ENCODE results near the gene NOTCH2.
A peak's percentile ranks its signal among the peaks of the same experiment; 100 is the strongest.

NOTCH2 gene

DNA sequence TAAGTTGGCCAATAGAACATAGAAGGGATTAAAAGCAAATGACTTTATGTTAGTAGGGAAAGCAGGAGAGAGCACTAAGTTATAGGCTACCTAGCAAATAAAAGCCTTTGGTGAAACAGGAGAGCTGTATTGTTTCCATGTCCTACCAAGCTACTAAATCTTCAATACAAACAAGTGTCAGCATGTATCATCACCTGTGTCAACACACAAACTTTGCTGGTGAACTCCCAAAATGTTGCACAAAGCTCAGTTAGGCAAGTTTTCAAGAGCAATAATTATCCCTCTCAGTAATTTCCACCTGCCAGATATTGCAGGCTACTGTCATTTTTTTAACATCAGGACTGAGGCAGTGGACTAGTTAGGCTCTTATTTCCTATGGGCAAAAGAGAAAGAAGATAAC lies 95.4 kb downstream of the NOTCH2 start:
- TF ChIP-seq, protein P1, sequence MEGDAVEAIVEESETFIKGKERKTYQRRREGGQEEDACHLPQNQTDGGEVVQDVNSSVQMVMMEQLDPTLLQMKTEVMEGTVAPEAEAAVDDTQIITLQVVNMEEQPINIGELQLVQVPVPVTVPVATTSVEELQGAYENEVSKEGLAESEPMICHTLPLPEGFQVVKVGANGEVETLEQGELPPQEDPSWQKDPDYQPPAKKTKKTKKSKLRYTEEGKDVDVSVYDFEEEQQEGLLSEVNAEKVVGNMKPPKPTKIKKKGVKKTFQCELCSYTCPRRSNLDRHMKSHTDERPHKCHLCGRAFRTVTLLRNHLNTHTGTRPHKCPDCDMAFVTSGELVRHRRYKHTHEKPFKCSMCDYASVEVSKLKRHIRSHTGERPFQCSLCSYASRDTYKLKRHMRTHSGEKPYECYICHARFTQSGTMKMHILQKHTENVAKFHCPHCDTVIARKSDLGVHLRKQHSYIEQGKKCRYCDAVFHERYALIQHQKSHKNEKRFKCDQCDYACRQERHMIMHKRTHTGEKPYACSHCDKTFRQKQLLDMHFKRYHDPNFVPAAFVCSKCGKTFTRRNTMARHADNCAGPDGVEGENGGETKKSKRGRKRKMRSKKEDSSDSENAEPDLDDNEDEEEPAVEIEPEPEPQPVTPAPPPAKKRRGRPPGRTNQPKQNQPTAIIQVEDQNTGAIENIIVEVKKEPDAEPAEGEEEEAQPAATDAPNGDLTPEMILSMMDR (conservative IDR thresholded peaks at IDR 0.05): no peak
- no peak for TF ChIP-seq ZFX (IDR thresholded peaks at IDR 0.05)
- no peak overlapping the region for H3K27ac ChIP-seq

DNA sequence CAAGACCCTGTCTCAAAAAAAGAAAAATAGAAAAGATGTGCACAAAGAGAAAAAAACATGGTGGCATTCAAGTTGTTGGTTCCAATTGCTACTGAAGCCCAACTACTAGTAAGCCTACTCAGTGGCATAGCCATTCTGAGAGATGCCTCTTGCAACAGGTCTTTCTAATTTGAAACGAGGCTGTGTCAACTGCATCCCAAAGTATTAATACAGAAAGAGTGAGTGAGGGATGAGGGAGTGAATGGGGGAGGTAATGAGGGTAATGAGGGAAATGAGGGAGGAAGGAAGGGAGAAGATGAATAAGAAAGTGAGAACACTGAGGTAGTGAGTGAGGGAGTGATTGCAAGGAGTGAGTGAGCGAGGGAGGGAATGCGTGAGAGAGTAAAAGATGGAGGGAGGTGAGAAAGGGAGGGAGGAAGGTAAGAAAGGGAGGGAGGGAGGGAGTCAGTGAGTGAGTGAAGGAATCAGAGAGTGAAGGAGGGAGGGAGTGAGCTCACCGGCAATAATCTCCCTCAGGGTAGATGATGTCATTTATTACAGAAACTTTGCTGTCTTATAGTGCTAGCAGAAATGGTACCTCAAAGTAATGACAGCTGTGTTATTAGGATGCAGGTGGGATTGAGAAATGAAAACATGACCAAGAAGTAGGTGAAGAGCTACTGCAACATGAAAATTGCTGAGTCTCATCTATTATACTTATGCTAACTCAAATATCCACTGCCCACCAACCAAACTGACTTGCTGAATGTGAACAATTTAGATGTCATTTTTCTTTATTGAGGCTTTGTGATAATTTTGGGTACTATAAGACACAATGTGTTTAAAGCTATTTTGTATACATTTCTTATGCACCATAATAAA lies 97.5 kb downstream of the NOTCH2 start:
- TF ChIP-seq, protein P1 (conservative IDR thresholded peaks at IDR 0.05): no peak
- no peak for TF ChIP-seq ZFX (IDR thresholded peaks at IDR 0.05)
- no peak overlapping the region for H3K27ac ChIP-seq

DNA sequence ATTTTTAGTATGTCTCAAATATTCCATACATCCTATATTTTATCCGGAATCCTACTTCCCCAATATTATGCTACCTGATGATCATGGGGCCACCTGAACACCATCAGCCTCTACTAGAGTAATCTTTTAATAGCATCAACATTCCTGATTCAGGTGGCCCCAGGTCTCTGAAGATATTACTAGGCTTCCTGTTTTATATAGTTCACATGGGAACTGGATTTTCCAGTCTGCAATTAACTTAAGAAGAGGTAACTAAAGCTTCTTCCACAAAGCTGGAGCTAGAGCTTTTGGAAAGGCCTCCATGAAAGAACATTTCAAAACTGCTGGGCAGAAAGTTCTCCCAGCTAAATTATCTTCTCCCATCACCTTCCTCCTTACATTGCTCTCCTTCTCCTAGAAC lies 100.9 kb downstream of the NOTCH2 start:
- no peak overlapping the region for H3K27ac ChIP-seq
- TF ChIP-seq, protein P1 (conservative IDR thresholded peaks at IDR 0.05): no peak
- TF ChIP-seq ZFX (IDR thresholded peaks at IDR 0.05): no peak

DNA sequence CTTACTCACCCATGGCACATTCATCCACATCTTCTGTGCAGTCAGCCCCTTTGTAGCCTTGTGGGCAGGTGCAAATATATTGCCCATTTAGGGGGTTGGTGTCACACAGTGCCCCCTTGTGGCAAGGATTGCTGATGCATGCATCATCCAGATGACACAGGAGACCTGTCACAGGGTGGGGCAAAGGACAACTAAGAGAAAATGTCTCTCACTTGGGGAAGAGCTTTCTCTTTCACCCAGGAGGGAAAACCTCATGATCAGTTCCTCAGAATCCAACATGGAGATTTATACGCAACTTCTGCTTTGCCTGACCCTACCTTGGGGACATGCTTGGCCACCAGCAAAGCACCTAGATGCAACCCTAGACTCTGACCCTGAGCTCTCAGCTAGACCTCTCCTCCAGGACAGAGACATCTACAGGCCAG lies 101.4 kb downstream of the NOTCH2 start:
- TF ChIP-seq ZFX (IDR thresholded peaks at IDR 0.05): no peak
- TF ChIP-seq, protein P1 (conservative IDR thresholded peaks at IDR 0.05): peak; percentile 91

DNA sequence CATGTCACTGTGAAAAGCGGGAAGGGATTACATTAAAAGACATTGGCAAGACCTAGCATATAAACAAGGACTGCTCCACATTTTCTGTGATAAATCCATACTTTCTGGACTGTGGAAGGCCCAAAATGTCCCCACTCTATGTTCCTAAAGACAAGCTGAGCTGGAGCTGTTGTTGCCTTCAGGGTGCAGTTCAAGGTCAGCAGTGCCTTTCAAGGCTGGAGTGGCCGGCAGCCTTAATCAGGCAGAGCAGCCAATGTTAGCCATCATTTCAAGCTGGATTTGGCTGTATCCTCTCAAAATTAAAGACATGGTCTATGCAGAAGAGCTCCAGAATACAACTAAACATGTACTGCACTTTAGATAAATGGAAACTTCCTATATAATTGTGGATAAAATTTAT lies 102.8 kb downstream of the NOTCH2 start:
- TF ChIP-seq ZFX (IDR thresholded peaks at IDR 0.05): no peak
- TF ChIP-seq, protein P1 (conservative IDR thresholded peaks at IDR 0.05): no peak
- no peak overlapping the region for H3K27ac ChIP-seq

More for the DNA sequence above, 101.4 kb downstream of the NOTCH2 start:
- H3K27ac ChIP-seq: no peak overlapping the region

DNA sequence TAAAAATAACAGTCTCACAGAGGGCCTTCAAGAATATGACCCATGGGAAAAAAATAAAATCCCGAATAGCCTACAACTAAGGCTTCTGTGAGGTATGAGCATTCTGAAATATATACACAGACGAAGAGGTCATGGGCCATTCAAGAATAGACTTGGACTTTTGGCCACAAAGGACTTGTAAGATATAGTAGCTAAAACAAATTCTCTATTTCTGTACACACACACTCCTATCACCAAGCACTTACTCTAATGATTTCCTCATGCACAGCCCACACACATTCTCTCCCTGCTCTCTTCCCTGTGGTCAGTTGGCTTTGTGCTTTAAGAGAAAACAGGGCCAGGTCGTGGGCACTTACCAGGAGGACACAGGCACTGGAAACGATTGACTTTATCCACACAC lies 103.4 kb downstream of the NOTCH2 start:
- no peak overlapping the region for H3K27ac ChIP-seq
- TF ChIP-seq, protein P1 (conservative IDR thresholded peaks at IDR 0.05): no peak
- TF ChIP-seq ZFX (IDR thresholded peaks at IDR 0.05): no peak

DNA sequence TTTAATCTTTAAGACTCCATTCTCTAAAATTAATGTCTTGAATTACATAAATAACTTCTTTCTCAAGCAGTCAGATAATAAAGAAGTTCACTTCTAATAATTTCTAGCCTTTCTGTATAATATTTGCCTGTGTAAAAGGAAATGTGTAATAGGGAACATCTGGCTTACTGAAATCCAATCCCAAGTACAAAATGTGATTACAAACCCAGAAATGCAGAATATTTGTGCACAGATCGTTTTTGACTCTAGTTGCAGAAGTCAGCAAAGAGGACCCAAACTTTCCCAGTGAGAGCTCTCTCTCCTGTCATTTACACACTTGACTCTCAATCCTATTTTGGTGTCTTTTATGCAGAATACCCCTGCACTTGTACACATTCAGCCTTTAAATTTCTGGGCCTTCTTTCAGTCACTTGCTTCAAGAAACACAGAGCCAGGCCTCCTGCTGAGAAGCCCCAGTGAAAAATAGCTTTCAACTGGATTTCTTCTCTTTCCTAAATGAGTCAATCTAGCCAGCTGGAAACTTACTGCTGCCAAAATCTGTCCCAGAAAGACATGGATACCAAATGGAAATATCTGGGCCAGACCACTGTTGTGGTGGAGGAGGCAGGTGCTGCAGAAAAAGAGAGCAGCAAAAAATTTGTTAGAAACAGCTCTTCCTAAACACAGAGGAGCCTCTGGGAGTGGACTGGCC lies 104.6 kb downstream of the NOTCH2 start:
- no peak overlapping the region for H3K27ac ChIP-seq
- TF ChIP-seq, protein P1 (conservative IDR thresholded peaks at IDR 0.05): no peak
- no peak for TF ChIP-seq ZFX (IDR thresholded peaks at IDR 0.05)

Data from C4-2B (cell line).